Stimulated activated CD8-positive, alpha-beta memory T cell treated with anti-CD3 and anti-CD28 coated beads, Interleukin-7, amount 100 ng/mL, for 4 hours (primary cell): Measurements from ENCODE around the gene BGN.

Source experiments
- DNase-seq, 2 donors: peaks; one replicate each; pipeline ENCODE4 v3.0.0-alpha.2; 2020; ENCODE audit warnings: low read depth in 2 of 2

The BGN gene

DNA sequence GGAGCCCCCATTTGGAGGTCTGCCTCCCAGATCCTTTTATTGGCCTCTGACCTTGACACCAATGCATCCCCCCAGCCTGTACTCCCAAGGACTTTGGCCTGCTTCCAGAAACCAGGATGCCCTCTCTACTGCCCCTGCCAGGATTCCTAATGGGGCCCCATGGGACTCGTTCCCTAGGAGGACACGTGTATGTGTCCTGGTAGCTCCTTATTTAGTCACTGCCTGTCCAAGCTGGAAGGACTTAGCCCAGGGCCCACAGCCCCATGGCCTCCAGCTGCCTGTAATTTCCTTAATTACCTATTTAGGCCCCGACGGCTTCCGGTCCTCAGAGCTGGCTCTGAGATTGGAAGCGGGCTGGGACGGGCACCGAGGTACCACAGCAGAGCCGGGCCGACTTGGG is 32.0 kb downstream of the BGN start:
- DNase-seq = no peak

DNA sequence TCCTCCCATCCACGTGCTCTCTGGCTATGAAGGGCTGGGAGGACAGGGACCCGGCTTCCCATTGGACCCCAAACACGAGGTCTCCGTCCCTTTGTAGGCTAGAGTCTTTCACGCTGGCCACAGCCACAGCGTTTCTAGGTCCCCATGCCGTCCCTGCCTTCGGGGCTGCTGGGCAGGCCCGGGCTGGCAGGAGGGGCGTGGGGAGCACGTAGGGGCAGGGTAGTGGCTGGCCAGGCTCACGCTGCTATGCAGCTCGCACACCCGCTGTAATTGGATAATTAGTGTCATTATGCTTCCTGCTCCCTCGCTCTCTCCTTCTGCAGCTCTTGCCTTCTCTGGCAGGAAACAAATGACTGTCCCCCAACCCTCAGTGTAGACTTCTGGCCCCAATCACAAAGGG is 32.4 kb downstream of the BGN start:
- DNase-seq = no peak

DNA sequence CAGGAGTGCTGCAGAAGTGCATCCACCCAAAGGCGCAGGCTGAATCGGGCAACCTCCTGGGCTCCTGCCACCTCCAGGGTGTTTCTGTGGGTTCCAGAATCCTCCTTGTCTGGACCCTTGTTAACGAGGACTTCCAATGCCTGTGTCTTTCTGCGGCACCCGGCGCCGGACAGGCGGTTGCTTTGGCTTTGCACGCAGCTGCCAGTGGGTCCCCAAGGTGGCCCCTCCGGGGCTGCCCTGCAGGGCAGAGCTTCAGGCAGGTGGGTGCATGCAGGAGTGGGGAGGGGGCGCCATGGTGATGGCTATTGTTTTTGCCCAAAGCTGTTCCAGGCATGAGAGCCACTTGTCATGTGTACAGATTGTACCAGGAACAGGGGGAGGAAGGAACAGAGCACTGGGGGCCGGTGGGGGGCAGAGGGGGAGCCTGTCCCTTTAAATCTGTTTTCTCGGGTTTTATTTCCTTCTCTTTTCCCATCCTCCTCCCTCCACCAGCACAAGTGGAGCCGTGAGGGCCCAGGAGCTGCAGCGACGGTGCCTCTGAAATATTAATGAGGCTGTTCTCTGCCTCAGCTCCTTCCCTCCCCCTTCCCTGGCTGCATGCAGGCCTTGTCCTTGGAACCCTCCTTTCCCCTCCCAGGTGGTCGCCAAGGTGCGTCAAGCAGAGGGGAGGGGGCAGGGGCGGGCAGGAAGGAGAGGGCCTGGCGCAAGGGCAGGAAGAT is 35.8 kb downstream of the BGN start:
- no peak for DNase-seq

DNA sequence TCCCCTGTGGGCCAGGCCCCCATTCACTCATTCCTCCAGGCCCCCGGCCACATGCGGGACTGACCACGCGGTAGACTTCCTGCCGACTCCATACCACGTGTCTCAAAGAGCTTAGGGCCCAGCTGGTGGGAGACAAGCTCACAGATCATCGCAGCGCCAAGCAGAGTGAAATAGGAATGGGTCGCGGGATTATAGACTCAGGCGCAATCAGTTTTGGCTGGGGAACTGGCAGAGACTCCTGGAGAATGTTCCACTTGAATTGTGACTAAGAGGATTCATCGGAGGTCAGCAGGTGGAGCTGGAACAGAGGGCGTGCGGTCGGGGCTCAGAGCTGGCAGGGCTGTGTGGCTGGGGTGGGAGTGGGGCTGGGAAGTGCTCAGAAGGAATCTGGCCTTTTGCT is 38.3 kb downstream of the BGN start:
- DNase-seq = no peak

DNA sequence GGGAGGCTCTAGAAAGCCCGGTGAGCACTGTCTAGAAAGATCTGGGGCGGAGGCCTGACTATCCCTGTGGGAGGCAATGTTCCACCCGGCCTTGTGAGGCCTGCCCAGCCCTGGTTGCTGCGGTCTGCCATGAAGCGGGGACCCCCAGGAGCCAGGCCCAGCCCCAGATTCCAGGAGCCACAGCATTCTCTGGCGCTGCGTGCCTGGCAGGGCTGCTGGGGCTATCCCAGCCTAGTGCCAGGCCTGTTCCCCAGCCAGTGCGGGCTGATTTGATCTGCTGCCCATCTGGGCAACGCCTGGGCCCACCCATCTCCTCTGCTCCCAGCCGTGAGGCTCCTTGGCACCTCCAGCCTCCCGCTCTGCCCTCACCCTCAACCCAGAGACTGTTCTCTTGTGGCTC is 42.3 kb downstream of the BGN start:
- no peak for DNase-seq

DNA sequence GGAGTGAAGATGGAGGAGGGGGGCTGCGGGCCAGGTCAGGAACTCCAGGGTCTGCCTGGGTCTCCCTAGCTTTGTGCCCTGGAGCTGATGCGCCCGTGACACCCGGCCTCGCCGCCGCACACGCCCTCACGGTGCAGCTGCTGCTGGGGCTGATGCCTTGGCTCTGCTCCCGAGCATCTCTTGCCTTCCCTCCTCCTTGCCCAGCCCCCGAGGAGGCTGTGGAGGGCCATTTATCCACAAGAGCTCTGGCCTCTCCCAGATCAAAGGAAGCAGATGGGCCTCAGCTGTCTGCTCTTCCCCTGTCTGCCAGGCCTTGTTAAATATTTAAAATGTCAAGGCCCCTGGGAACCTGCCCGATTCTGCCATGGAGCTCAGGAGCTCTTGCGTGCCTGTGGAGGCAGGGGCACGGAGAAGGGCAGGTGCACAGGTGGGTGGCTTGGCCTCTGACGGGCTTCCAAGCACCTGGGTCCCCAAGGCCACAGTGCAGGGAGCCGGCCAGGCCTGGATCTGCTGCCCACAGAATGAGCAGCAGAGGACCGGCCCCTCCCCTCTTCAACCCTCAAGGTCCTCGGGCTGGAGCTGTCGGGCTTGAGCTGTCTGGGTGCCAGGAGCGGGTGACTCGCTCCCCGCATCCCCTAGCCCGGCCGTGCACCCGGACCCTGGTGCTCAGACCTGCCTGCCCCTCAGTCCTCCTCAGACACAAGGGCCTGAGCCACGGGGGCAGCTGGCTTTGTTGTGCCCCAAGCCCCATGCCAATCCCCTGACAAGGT is 42.9 kb downstream of the BGN start:
- no peak for DNase-seq

DNA sequence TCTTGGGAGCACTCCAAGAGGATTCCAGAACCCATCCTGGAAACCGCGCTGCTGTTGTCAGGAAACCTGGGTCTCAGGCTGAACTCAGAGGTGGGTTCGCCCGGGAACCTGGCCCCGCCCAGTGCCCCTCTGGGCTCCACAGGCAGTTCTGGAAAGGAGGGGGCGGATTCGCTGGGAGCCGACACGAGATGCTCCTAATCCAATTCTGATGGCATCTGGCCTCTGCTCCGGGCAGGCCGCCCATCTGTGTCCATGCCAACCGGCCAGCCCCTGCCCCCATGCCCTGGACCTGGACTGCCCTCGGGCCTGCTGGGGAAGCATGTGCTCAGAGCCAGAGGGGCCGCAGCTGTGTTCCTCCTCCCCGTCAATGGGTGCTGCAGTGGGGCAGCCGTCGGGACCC is 43.6 kb downstream of the BGN start:
- no peak for DNase-seq

DNA sequence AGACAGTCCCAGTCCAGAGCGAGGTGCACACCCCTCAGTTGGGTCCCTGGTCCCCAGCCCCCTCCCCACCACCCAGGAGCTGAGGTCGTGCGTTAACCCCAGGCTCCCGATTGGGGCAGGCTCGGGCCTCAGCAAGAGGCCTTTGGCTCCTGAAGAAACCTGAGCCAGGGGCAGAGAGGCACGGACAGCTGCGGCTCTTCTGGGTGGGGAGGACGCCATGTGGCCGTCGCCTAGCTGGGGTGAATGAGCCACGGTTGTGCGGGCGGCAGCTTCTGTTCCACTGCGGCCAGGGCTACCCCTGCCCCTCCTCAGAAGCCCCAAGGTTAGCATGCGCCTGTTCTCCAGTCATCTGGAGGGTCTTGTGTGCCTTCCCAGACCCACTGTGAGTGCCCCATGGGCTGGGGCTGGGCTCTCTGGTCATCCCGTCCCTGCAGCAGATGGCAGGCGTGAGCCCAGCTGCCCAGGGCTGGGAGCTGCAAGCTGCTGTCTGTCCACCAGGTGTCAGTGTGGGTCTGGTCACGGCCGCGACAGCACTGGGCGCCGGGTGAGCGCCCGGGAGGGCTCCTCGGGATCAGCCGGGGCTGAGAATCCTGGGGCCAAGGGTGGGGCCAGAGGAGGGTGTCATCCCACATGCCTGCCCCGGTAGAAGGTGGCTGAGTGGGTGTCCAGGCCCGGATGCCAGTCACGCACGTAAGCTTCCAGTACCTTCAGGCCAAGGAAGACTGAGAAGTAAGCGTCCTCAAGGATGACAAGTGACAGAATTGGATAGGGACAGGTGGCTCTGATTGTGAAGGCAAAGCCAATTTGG is 44.6 kb downstream of the BGN start:
- peak; percentile 3 to 17 for DNase-seq

DNA sequence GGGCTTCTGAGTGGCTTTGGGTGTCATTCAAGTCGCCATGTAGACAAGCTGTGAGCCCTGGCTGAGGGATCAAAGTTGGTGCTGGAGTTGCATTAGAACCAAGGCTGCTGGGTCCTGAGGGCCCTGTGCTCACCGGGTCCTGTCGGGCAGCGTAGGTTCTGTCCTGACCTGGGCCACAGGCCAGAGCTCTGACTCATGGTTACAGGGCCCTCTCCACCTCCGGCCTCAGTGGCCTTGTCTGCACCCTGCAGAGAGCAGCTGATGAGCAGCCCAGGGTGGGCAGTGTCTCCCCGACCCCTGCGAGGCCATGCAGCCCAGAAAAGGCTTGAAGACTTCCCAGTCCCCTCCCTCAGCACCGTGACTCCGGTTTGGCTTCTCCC is 45.2 kb downstream of the BGN start:
- DNase-seq = no peak

DNA sequence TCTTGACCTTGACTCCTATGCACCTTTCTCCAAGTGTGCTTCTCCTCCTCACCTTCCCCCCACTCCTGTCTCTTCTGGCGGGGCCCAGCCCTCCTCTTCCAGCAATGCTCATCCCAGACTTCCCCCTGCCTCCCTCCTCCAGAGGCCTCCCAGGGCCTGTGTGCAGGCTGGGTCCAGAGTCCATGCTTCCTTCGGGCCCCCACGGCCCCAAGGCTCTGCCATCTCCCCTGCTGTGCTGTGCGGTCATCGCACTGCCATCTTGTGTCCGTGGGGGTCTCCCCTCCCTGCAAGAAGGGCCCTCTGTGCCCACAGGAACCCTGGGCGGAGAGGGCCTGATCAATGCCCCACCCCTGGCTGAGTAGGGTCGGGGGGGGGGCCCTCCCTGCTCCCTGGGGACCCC is 49.9 kb downstream of the BGN start:
- no peak for DNase-seq

DNA sequence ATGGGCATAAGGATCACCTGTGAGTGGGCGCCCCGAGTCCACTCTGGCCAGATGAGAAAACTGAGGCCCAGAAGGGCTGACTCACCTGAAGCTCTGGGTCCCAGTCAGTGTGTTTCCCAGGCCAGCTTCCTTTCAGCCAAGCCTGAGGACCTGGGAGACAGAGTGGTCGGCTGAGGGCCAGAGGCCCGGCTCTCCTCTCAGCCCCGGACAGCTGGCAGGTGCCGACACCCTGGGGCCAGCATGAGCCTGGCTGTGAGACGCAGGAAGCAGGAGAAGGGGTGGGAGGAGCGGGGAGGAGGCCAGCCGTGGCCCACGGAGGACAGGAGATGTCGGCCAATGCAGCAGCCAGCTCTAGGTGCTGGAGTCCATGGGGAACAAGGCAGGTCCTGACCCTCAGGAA is 51.6 kb downstream of the BGN start:
- DNase-seq = no peak

DNA sequence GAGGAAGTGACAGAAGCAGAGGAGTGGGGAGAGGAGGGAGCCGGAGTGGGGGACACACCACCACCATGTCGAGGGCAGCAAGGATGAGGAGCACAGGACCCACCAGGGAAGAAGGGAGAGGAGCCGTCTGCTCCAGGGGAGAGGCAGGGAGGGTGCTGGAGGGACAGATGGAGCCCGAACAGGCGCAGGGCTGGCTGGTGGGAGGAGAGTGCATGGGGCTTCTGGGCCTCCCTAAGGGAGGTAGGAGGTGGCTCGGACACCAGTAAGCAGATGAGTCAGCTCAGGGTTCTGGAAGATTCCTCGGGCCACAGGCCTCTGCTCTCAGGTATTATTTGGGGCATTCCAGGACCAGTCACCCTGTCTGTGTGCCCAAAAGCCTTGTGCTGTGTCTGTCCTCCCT is 52.4 kb downstream of the BGN start:
- no peak for DNase-seq

DNA sequence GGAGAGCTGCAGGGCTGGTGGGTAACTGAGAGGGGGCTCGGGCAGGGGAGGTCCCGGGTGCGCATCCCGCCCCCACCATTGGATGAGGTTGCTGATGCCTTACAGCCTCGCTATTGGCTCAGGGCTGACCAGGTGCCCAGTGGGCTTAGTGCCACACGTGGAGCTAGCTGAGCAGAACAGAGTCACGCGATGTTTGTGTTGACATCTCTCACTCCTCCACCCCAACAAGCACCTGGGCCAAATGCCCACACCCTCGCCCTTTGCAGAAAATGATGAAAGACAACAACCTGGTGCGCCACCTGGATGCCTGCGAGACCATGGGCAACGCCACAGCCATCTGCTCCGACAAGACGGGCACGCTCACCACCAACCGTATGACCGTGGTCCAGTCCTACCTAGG is 54.5 kb downstream of the BGN start:
- no peak for DNase-seq

DNA sequence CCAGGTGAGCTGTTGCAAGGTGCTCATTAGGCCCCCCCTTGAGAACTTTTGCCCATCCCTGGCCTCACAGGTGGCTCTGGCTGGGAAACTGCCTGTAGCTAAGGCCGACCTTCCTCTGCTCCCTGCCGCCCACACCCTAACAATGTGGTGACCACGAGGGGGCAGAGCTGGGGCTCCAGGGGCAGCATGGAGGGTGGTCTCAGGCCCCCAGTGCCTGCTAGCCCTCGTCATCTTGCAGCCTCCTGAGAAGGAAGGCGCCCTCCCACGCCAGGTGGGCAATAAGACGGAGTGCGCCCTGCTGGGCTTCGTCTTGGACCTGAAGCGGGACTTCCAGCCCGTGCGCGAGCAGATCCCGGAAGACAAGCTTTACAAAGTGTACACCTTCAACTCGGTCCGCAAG is 55.0 kb downstream of the BGN start:
- DNase-seq = no peak

DNA sequence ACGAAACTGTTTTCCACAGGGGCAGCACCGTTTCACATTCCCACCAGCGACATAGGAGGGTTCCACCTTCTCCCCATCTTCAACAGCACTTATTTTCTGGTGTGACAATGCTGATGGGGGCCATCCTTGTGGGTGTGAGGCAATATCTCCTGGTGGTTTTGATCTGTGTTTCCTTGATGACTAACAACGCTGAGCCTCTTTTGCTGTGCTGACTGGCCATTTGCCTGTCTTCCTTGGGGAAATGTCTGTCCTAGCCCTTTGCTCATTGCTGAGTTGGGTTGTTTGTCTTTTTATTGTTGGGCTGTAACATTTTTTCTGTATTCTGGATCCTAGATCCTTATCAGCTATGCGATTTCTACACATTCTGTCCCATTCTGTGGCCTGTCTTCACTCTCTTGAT is 56.4 kb downstream of the BGN start:
- no peak for DNase-seq

DNA sequence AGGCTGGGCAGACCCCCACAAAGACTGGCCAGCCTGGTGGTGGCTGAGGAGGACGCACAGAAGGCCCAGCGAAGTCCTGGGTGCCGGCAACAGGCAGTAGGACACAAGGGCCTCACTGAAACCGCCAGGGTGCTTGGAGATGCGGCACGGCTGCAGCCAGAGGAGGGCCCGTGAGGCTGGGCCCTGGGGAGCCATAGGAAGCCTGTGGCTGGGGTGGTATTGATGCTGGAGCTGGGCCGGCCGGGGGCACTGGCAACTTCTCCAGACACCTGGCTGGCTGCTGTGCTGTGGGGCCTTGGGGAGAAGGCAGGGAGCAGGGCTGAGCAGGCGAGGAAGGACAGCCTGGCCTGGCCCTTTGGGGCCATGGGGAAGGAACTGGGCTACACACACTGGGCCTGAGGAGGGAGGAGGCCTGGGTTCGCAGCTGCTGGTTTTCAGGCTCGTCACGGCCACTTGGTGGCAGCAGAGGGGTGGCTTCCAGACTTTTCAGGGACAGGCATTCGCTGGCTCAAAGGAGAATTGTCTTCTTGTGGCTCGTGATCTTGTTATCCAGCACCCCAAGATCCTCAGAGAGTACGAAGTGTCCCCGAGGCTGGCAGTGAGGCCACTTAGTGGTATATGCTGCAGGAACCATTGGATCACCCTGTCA is 59.9 kb downstream of the BGN start:
- peak; percentile 7 to 24 for DNase-seq

DNA sequence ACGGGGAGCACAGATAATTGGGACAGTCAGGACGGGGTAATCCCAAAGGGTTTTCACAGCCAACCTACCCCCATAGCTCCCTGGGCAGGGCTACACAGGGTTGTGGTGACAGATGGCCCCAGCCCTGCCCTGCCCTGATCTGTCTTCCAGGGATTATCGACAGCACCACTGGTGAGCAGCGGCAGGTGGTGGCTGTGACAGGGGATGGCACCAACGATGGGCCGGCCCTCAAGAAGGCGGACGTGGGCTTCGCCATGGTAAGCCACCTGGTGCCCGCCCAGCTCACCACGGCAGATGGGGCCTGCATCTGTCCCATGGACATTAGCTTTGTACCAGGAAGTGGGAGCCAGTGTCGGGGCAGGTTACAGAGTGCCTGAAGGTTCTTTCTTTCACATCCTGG is 62.0 kb downstream of the BGN start:
- DNase-seq = no peak

DNA sequence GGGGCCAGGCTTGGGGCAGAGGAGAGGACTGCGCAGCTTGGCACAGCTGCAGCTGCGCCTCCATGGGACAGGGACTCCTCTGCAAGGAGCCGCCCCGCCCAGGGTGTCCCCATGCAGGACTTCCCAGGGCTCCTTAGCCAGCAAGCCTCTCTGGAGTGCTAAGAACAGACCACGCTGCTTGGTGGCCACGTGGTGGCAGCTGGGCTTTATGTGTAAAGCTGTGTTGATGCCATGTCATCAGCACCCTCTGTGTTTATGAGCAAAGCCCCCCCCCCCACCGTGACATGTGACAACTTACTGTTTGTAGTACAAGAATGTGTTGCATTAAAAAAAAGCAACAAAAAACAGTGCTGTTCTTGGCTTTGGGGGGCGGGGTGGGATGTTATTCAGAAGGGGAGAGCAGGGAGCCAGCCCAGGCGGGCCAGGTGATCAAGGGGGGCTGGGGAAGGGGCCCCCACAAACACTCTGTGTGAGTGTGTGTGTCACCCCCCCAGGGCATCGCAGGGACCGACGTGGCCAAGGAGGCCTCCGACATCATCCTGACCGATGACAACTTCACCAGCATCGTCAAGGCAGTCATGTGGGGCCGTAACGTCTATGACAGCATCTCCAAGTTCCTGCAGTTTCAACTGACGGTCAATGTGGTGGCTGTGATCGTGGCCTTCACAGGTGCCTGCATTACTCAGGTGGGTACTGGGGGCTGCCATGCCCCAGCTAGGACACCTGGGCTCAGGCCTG is 63.0 kb downstream of the BGN start:
- DNase-seq = no peak
